Breast epithelium (tissue), 4 donors: ENCODE results near the gene YIPF3. TPM values are rescaled to one million over a fixed set of nuclear protein-coding genes. Genes with fewer than 3 reads are reported as not detected.

Experiments used
- DNase-seq, 2 donors: peaks; one replicate each; pipeline ENCODE4 v3.0.0-alpha.2; 2019; ENCODE audit warnings: low spot score in 2 of 2
- H3K27ac ChIP-seq, 2 donors: fragments of 200-600 bp; sonication (generic) in 1 of 2; one replicate each; pipeline ENCODE4 v1.5.1; 2016 to 2019; ENCODE audit warnings: mild to moderate bottlenecking in 1 of 2
- H3K27me3 ChIP-seq, 2 donors: fragments of 200-600 bp; sonication (generic) in 1 of 2; one replicate each; pipeline versions ENCODE4 v1.5.1 to v1.6.0; 2017 to 2019; ENCODE audit warnings: control low read depth in 1 of 2, mild to moderate bottlenecking in 1 of 2
- H3K36me3 ChIP-seq: fragments of 200-600 bp; one replicate; pipeline ENCODE4 v1.5.1; 2019
- H3K4me1 ChIP-seq, 2 donors: fragments of 200-600 bp; sonication (generic); one replicate each; pipeline ENCODE4 v1.5.1; 2016 to 2019; ENCODE audit warnings: control low read depth in 1 of 2
- H3K4me3 ChIP-seq, 3 donors: fragments of 200-600 bp; sonication (generic); 1 replicate in 2 of 3; 2 replicates in 1 of 3; pipeline ENCODE4 v1.5.1; 2016 to 2019; ENCODE audit warnings: mild to moderate bottlenecking in 3 of 3, moderate library complexity in 2 of 3
- H3K9me3 ChIP-seq, 2 donors: fragments of 200-600 bp; sonication (generic) in 1 of 2; one replicate each; pipeline ENCODE4 v1.5.1; 2016 to 2019; ENCODE audit warnings: control low read depth in 1 of 2
- POLR2A ChIP-seq: fragments of 450-650 bp; IDR thresholded peaks from one replicate; pipeline ENCODE4 v1.6.1; 2016; ENCODE audit warnings: antibody characterized with exemption, mild to moderate bottlenecking, moderate library complexity
- POLR2AphosphoS5 ChIP-seq, 3 donors: sonication (generic); formaldehyde crosslinking; IDR thresholded peaks; one replicate each; pipeline ENCODE4 v1.6.1; 2017; ENCODE audit warnings: antibody characterized with exemption in 3 of 3
- intact Hi-C: fragments of 100-400 bp; cut with DNase I; formaldehyde crosslinking; loops from one replicate; pipeline ENCODE4 v1.15.1; 2023; ENCODE audit warnings: low total_unique reads
- total RNA-seq, 3 donors: library from RNA; depleted of rRNA; stranded (reverse); fragments of >200 nt; gene quantifications; one replicate each; pipeline ENCODE4 v1.1.0, GENCODE V29; 2016
- TF ChIP-seq, protein P1 (sequence below), 3 donors: fragments of 450-650 bp; IDR thresholded peaks; one replicate each; pipeline ENCODE4 v1.5.1; 2016 to 2017; ENCODE audit warnings: antibody characterized with exemption in 3 of 3, mild to moderate bottlenecking in 3 of 3, moderate library complexity in 3 of 3

YIPF3 gene
- total RNA-seq, 3 donors from 2014 or later, result 89.5 to 100 (median 96.2) TPM

DNA sequence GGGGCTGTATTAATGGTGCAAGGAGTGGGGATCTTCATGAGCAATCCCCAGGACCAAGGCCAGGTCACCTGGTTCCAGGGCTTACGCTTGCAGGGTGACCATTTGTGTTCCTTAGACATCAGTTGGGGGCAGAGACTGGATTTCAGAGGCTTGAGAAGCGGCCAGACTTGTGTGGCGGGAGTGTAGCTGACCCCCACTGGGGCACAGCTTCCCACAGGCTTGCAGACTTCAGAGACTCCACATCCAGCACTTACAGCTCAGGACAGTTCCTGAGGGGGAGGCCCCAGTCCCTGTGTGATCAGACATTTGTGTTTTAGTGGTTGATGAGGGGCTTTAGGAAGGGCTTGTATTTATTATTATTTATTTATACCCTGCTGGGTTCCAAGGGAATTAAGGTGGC, 24.1 kb downstream of the YIPF3 start:
- intact Hi-C loops, result no loop called here
- H3K27me3 ChIP-seq, result no peaks in the 10 kb centered on the region
- no peaks in the 10 kb centered on the region for H3K9me3 ChIP-seq
- no peaks in the 10 kb centered on the region for H3K36me3 ChIP-seq
- H3K4me1 ChIP-seq, result peaks cover 12 to 15% of the 10 kb centered on the region in 2 donors
- TF ChIP-seq, protein P1, sequence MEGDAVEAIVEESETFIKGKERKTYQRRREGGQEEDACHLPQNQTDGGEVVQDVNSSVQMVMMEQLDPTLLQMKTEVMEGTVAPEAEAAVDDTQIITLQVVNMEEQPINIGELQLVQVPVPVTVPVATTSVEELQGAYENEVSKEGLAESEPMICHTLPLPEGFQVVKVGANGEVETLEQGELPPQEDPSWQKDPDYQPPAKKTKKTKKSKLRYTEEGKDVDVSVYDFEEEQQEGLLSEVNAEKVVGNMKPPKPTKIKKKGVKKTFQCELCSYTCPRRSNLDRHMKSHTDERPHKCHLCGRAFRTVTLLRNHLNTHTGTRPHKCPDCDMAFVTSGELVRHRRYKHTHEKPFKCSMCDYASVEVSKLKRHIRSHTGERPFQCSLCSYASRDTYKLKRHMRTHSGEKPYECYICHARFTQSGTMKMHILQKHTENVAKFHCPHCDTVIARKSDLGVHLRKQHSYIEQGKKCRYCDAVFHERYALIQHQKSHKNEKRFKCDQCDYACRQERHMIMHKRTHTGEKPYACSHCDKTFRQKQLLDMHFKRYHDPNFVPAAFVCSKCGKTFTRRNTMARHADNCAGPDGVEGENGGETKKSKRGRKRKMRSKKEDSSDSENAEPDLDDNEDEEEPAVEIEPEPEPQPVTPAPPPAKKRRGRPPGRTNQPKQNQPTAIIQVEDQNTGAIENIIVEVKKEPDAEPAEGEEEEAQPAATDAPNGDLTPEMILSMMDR (IDR thresholded peaks at IDR 0.05), result no peak
- no peak for TF ChIP-seq POLR2A
- TF ChIP-seq POLR2AphosphoS5 (IDR thresholded peaks at IDR 0.05), result no peak
- H3K27ac ChIP-seq, result peak overlapping the region; percentile 45 to 64
- peak overlapping the region in 1 of 3 donors; percentile 0 for H3K4me3 ChIP-seq
- no peak for DNase-seq

DNA sequence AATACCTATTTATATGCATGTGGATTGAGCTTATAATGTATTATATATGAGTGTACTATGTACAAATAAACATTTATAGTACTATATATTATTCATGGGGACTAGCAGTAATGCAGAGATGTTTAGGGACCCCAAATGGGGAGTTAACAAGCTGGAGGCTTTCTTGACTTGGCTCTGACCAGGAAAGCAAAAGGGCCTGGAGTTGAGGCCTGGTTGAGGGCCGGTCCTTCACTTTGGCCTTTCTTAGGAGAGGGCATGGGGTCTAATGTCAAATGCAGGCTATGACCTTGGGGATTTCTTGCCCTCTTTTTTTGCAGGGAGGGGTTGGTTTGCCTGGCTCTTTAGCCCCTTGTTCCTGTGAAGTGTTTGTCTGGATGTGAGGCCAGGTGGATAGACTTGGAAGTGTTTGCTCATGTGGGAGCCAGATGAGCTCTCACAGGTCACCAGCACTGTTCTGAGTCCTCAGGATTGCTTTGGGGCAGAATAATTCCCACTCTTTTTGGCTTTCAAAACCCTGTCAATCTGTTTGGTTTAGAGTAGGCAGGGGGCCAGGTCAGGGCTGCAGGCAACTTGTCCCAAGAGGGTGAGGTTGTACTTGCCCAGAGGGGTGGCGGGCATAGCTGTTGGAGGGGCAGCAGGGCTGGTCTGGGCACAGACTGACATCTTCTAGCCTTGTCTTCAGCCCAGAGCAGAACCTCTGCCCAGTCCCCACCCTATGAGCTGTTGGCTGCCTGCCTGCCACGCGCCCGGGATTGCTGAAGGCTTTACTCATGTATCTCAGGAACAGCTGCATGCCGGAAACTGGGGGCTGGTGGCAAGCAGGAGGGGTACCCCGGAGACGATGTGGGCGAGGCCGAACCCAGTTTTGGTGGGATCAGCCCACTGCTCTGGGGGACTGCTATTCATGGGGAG, 24.7 kb downstream of the YIPF3 start:
- no peak for TF ChIP-seq POLR2AphosphoS5 (IDR thresholded peaks at IDR 0.05)
- no peak for TF ChIP-seq POLR2A
- TF ChIP-seq, protein P1 (IDR thresholded peaks at IDR 0.05), result no peak
- Histone ChIP-seq H3K4me1 (peaks cover 12 to 15% of the 10 kb centered on the region in 2 donors), H3K4me3 (peak overlapping the region in 1 of 3 donors; percentile 0), H3K36me3 (no peaks in the 10 kb centered on the region), H3K9me3 (no peaks in the 10 kb centered on the region), H3K27ac (peak overlapping the region; percentile 45 to 64), H3K27me3 (no peaks in the 10 kb centered on the region)
- intact Hi-C loops, result no loop called here
- peak; percentile 74 to 76 for DNase-seq

DNA sequence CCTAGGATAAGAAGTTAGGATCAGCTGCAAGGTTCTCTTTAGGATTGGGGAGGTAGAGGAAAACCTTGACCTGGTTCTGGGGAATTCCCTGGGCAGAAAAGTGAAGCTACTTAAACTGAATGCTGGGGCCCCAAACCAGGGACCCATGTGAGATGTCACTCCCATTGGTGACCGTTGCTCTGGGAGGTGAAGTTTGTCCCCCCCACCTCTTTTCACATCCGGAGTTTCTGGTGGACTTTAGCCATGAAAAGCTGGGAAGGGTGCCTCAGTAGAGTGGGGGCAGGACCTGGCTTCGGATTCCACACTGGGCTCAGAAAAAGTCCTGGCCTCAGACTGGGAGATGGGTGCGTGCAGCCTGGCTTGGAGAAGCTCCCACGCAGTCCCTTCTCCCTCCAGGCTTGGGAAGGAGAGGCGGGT, 26.2 kb downstream of the YIPF3 start:
- Histone ChIP-seq H3K27ac (no peak overlapping the region), H3K27me3 (no peaks in the 10 kb centered on the region), H3K9me3 (no peaks in the 10 kb centered on the region), H3K36me3 (no peaks in the 10 kb centered on the region), H3K4me1 (peaks cover 10 to 12% of the 10 kb centered on the region in 2 donors), H3K4me3 (no peak overlapping the region)
- TF ChIP-seq POLR2AphosphoS5 (IDR thresholded peaks at IDR 0.05), result no peak
- no peak for TF ChIP-seq POLR2A
- TF ChIP-seq, protein P1 (IDR thresholded peaks at IDR 0.05), result no peak
- no peak for DNase-seq
- intact Hi-C loops, result no loop called here

DNA sequence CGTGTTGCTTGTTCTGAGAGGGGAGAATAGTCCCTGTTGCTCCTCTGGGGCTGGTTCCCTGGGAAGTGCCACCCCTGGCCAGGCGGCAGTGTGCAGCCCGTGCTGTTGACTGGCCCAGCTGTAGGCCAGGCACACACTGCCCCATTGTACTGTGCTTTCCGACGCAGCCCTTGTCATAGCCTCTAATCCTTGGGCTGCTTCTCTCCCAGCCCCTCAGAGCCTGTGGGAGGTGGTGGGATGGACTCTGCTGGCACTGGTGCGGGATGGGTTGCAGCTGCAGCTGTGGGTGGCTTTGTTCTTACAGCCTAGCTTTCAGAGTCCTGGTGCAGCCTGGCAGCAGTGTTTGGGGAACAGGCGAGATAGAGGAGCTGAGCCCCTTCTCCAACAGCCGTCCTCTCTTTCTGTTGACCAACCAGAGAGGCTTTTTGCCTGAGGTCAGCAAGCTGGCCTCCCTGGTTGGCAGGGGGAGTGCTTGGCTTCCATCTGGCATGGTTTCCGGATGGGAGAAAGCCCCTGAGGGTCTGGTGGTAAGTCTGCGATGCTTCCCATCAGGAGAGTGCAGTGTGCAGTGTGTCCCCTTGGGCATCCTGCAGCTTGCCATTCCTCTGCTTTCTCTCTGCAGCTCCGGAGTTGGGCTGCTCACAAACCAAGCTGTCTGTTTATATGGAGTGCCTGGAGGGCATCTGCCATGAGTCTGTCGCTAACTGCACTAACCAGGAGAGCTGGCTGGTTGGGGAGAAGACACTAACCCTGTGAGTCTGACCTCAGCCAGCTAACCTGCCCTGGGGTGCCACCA, 27.3 kb downstream of the YIPF3 start:
- Histone ChIP-seq H3K27ac (peak overlapping the region in 1 of 2 donors; percentile 0), H3K27me3 (no peaks in the 10 kb centered on the region), H3K9me3 (no peaks in the 10 kb centered on the region), H3K4me3 (no peak overlapping the region), H3K36me3 (no peaks in the 10 kb centered on the region), H3K4me1 (peaks cover 10 to 12% of the 10 kb centered on the region in 2 donors)
- intact Hi-C loops, result no loop called here
- TF ChIP-seq POLR2A (no peak), POLR2AphosphoS5 (IDR thresholded peaks at IDR 0.05) (no peak)
- TF ChIP-seq, protein P1 (IDR thresholded peaks at IDR 0.05), result no peak
- no peak for DNase-seq
